Ishikawa (cell line): ENCODE measurements around the gene CATSPER1.

ENCODE experiments used
- EGR1 ChIP-seq: IDR thresholded peaks from 2 replicates; pipeline ENCODE4 v1.6.1; 2012
- EP300 ChIP-seq: IDR thresholded peaks from 2 replicates; pipeline ENCODE4 v1.6.1; 2012; ENCODE audit warnings: borderline replicate concordance
- RAD21 ChIP-seq: IDR thresholded peaks from 2 replicates; pipeline ENCODE4 v1.6.1; 2012; ENCODE audit warnings: low read depth
- REST ChIP-seq: IDR thresholded peaks from 2 replicates; pipeline ENCODE4 v1.6.1; 2012; ENCODE audit warnings: low read depth, mild to moderate bottlenecking
- TCF12 ChIP-seq: IDR thresholded peaks from 2 replicates; pipeline ENCODE4 v1.6.1; 2012; ENCODE audit warnings: low read depth
- TEAD4 ChIP-seq: IDR thresholded peaks from 2 replicates; pipeline ENCODE4 v1.6.1; 2012

DNA sequence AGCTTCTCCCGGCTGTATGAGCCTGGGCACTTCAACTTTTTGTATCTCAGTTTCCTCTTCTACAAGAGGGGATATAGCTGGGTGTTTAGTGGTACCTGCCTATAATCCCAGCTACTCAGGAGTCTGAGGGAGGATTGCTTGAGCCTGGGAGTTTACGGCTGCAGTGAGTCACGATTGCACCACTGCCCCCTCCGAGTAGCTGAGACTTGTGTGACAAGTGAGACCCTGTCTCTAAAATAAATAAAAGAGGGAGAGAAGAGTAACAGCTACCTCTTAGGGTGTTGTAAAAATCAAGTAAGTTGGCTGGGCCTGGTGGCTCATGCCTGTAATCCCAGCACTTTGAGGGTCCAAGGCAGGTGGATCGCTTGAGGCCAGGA, 10.0 kb upstream of the CATSPER1 start:
- TF ChIP-seq EP300: no peak
- TF ChIP-seq REST: no peak
- TF ChIP-seq EGR1: no peak
- no peak for TF ChIP-seq TCF12
- TF ChIP-seq TEAD4: no peak
- no peak for TF ChIP-seq RAD21
